Heart right ventricle (tissue), 16 donors: ENCODE data around the gene GLO1. TPM values are rescaled to one million over a fixed set of nuclear protein-coding genes. Genes with fewer than 3 reads are reported as not detected.

Experiments
- ATAC-seq, 8 donors: fragments of 200-7000 bp; cut with Tn5 transposase; one replicate each; pipeline ENCODE4 v1.9.1; 2020; ENCODE audit warnings: mild to moderate bottlenecking in 8 of 8, moderate library complexity in 8 of 8, moderate number of reproducible peaks in 1 of 8
- DNase-seq, 2 donors: peaks; one replicate each; pipeline ENCODE4 v3.0.0-alpha.2; 2020
- H3K27ac ChIP-seq, 10 donors: fragments of 200-600 bp; sonication (generic) in 2 of 10; one replicate each; pipeline versions ENCODE4 v1.5.0 to v1.8.0; 2020 to 2022; ENCODE audit warnings: mild to moderate bottlenecking in 3 of 10
- H3K27me3 ChIP-seq, 7 donors: fragments of 200-600 bp; one replicate each; pipeline ENCODE4 v1.8.0; 2021 to 2022; ENCODE audit warnings: mild to moderate bottlenecking in 2 of 7
- H3K36me3 ChIP-seq, 9 donors: fragments of 200-600 bp; sonication (generic) in 1 of 9; one replicate each; pipeline versions ENCODE4 v1.5.0 to v1.8.0; 2020 to 2022; ENCODE audit warnings: mild to moderate bottlenecking in 2 of 9
- H3K4me1 ChIP-seq, 9 donors: fragments of 200-600 bp; sonication (generic) in 1 of 9; one replicate each; pipeline versions ENCODE4 v1.5.0 to v1.8.0; 2020 to 2022; ENCODE audit warnings: mild to moderate bottlenecking in 4 of 9
- H3K4me3 ChIP-seq, 10 donors: fragments of 200-600 bp; sonication (generic) in 2 of 10; one replicate each; pipeline versions ENCODE4 v1.5.0 to v1.8.0; 2020 to 2022; ENCODE audit warnings: mild to moderate bottlenecking in 7 of 10, moderate library complexity in 2 of 10
- H3K9me3 ChIP-seq, 11 donors: fragments of 200-600 bp in 10 of 11; sonication (generic) in 2 of 11; one replicate each; pipeline versions ENCODE4 v1.5.0 to v1.8.0; 2013 to 2022; ENCODE audit warnings: mild to moderate bottlenecking in 2 of 11, control low read depth in 1 of 11, moderate library complexity in 1 of 11
- CTCF ChIP-seq, 9 donors: fragments of 200-600 bp; sonication (generic) in 2 of 9; IDR thresholded peaks; one replicate each; pipeline versions ENCODE4 v1.5.0 to v1.8.0; 2021 to 2022; ENCODE audit warnings: antibody characterized with exemption in 9 of 9, mild to moderate bottlenecking in 5 of 9, moderate library complexity in 1 of 9
- WGBS, 2 donors: extraction: QIAGEN DNeasy Blood & Tissue Kit; methylation state at CpG; one replicate each; pipeline ENCODE4 v1.1.7; 2013; ENCODE audit warnings: inconsistent platforms in 1 of 2; 5-methylcytosine and 5-hydroxymethylcytosine counted together
- intact Hi-C, 10 donors: fragments of 100-400 bp; cut with DNase I; formaldehyde crosslinking; loops; one replicate each; pipeline versions ENCODE4 v1.11.1 to v1.14.2; 2022
- polyA plus RNA-seq, 2 donors: library from polyadenylated mRNA; stranded (reverse); fragments of 200-250 nt; gene quantifications; one replicate each; pipeline ENCODE4 v1.2.3, GENCODE V29; 2013
- total RNA-seq, 10 donors: library from RNA; stranded (reverse); fragmentation: NEBNext Ultra II Directional in 3 of 10; extraction: Animal tissue kit (Norgen Biotek cat#: 25700) in 3 of 10; gene quantifications; one replicate each; pipeline versions ENCODE4 v1.2.1 to v1.2.4, GENCODE V29; 2021 to 2023
- donor health status: Arrhythmogenic right ventricular cardiomyopathy.
- donor health status: ischemic (EF 13 %, LVEDD 7.1; RV severe dilation, severe dysfunction).
- donor health status: healthy with polysubstance abuse.
- donor health status: DM: no; HTN: yes; CAD: no.
- donor health status: DM: no; HTN: no; CAD: no.
- donor health status: ischemic (EF 25% LVEDD 6.9; RV normal size, moderate dysfunction).
- donor health status: ischemic (EF 25% LVEDD 5.7; RV mildly dilated, moderate dysfunction).
- donor health status: healthy.
- donor health status: DM: yes; HTN: yes; CAD: no.
- donor health status: Ischemic cardiomyopathy.
- donor health status: ischemic (EF 35%, LVEDD 5.7; RV mildly dilated, moderate dysfunction).
- donor health status: nonischemic (EF 11% LVEDD 7.7; RV severe dilation, severe dysfunction).
- donor health status: DM: yes; HTN: yes; CAD: no.
- donor health status: PGD.
- donor health status: ischemic (EF 29% LVEDD 5.4; RV normal size, mild dysfunction).
- donor health status: nonischemic (EF 23%, LVEDD 6.1; RV moderate dilation, normal function).

GLO1 gene
- total and polyA plus RNA-seq, 12 donors = 50.2 to 96.1 (median 80.6) TPM

GRCh38 chr6:38637756-38638155 is 65.2 kb downstream of the GLO1 start:
- WGBS, 2 donors = 85 to 88% methylated on average over 5 of the region's 5 CpGs
- intact Hi-C loops = loop anchor here in 2 of 10 donors (5.0 kb wide), 2 partner anchors 35 to 65 kb away; partner anchors contain the start of gene GLO1 (in 1 of the 2)
- H3K9me3 ChIP-seq = no peaks in the 10 kb centered on the region
- no peak overlapping the region for H3K4me3 ChIP-seq
- TF ChIP-seq CTCF (IDR thresholded peaks at IDR 0.05) = no peak
- DNase-seq = no peak
- H3K27me3 ChIP-seq = no peaks in the 10 kb centered on the region
- ATAC-seq = no peak
- H3K36me3 ChIP-seq = no peaks in the 10 kb centered on the region
- peaks cover 7 to 60% (median 38%) of the 10 kb centered on the region in 9 donors for H3K4me1 ChIP-seq
- no peak overlapping the region for H3K27ac ChIP-seq

GRCh38 chr6:38636027-38636426 is 66.9 kb downstream of the GLO1 start:
- Histone ChIP-seq H3K4me1 (peaks cover 7 to 55% (median 34%) of the 10 kb centered on the region in 9 donors), H3K4me3 (no peak overlapping the region), H3K27ac (no peak overlapping the region), H3K36me3 (no peaks in the 10 kb centered on the region), H3K9me3 (peaks cover 0 to 11% (median 0%) of the 10 kb centered on the region in 11 donors), H3K27me3 (no peaks in the 10 kb centered on the region)
- no peak for TF ChIP-seq CTCF (IDR thresholded peaks at IDR 0.05)
- DNase-seq = no peak
- intact Hi-C loops = loop anchor here in 2 of 10 donors (5.0 kb wide), 2 partner anchors 34 to 66 kb away; partner anchors contain the start of gene GLO1 (in 1 of the 2)
- ATAC-seq = no peak
- WGBS, 2 donors = 56 to 95% methylated on average over 1 of the region's 1 CpG

GRCh38 chr6:38634518-38634917 is 68.4 kb downstream of the GLO1 start:
- no peaks in the 10 kb centered on the region for H3K36me3 ChIP-seq
- peak overlapping the region in 1 of 10 donors; percentile 18 for H3K27ac ChIP-seq
- intact Hi-C loops = no loop called here
- TF ChIP-seq CTCF (IDR thresholded peaks at IDR 0.05) = no peak
- no peak overlapping the region for H3K4me3 ChIP-seq
- 17 to 30% methylated on average over 1 of the region's 1 CpG for WGBS, 2 donors
- peaks cover 0 to 46% (median 27%) of the 10 kb centered on the region in 9 donors for H3K4me1 ChIP-seq
- H3K9me3 ChIP-seq = peaks cover 0 to 11% (median 0%) of the 10 kb centered on the region in 11 donors
- no peak for DNase-seq
- ATAC-seq = no peak
- H3K27me3 ChIP-seq = no peaks in the 10 kb centered on the region

GRCh38 chr6:38632490-38632889 is 70.5 kb downstream of the GLO1 start:
- Histone ChIP-seq H3K9me3 (peaks cover 0 to 11% (median 0%) of the 10 kb centered on the region in 11 donors), H3K27ac (no peak overlapping the region), H3K4me1 (peaks cover 0 to 38% (median 16%) of the 10 kb centered on the region in 9 donors), H3K36me3 (no peaks in the 10 kb centered on the region), H3K4me3 (no peak overlapping the region), H3K27me3 (no peaks in the 10 kb centered on the region)
- ATAC-seq (no peak), DNase-seq (no peak)
- 84 to 88% methylated on average over 1 of the region's 1 CpG for WGBS, 2 donors
- intact Hi-C loops = no loop called here
- TF ChIP-seq CTCF (IDR thresholded peaks at IDR 0.05) = no peak
